GM12878 (cell line): Measurements from ENCODE around the gene ADAMTSL3. TPM values are rescaled to one million over a fixed set of nuclear protein-coding genes. Genes with fewer than 3 reads are reported as not detected.

Experiments
- ATAC-seq: fragments of 200-7000 bp; cut with Tn5 transposase; 3 replicates; pipeline ENCODE4 v1.9.1; 2020; ENCODE audit warnings: mild to moderate bottlenecking, moderate library complexity
- BruUV-seq: library from RNA; stranded (reverse); fragments of 400-500 nt; replicated peaks from 2 replicates; lab custom pipeline; 2021; lab: Mats Ljungman, UMichigan
- CTCF ChIA-PET: fragments of 300-600 bp; sonication (Branson Sonifier 250); formaldehyde crosslinking; extraction: SDS; loops from one replicate; lab custom pipeline; 2021; ENCODE audit warnings: inconsistent platforms; lab: Yijun Ruan, JAX
- POLR2A ChIA-PET: fragments of 350-600 bp; formaldehyde crosslinking; extraction: SDS; loops from one replicate; lab custom pipeline; 2021; ENCODE audit warnings: inconsistent platforms; lab: Charles Lee
- RAD21 ChIA-PET: fragments of 300-600 bp; sonication (Branson Sonifier 250); formaldehyde crosslinking; loops from one replicate; lab custom pipeline; 2023; ENCODE audit warnings: antibody characterized with exemption; ENCODE audit not compliant: unreplicated experiment; lab: Charles Lee
- SMC1A ChIA-PET: fragments of 300-600 bp; sonication (Branson Sonifier 250); formaldehyde crosslinking; loops from one replicate; lab custom pipeline; 2023; ENCODE audit not compliant: unreplicated experiment, uncharacterized antibody; lab: Charles Lee
- DNase-seq: peaks from one replicate; pipeline ENCODE4 v3.0.0-alpha.2; 2011; ENCODE audit warnings: low read depth, low spot score
- FAIRE-seq: peaks from 3 replicates; lab custom pipeline; 2011; peaks lifted over from hg19 to GRCh38; lab: Jason Lieb, UNC
- H2AFZ ChIP-seq: 2 replicates; pipeline ENCODE4 v1.6.0; 2011; ENCODE audit warnings: low read depth, low read length, control low read depth; ENCODE audit not compliant: control insufficient read depth
- H3K27ac ChIP-seq: 2 replicates; pipeline ENCODE4 v1.5.1; 2011; ENCODE audit warnings: control low read depth; ENCODE audit not compliant: control insufficient read depth, insufficient read depth
- H3K27me3 ChIP-seq, 2 experiments: replicated peaks in 1 of 2; 2 replicates each; pipeline versions ENCODE4 v1.6.0 to v1.6.1; 2011; ENCODE audit warnings: low read length in 1 of 2; ENCODE audit not compliant: control insufficient read depth in 2 of 2, insufficient read depth in 2 of 2
- H3K36me3 ChIP-seq, 2 experiments: 2 replicates each; pipeline ENCODE4 v1.5.1; 2011; ENCODE audit warnings: low read length in 1 of 2; ENCODE audit not compliant: control insufficient read depth in 2 of 2, insufficient read depth in 2 of 2
- H3K4me1 ChIP-seq: 2 replicates; pipeline ENCODE4 v1.6.1; 2011; ENCODE audit warnings: mild to moderate bottlenecking, low read length, moderate library complexity, mixed read lengths; ENCODE audit not compliant: control insufficient read depth, insufficient read depth
- H3K4me2 ChIP-seq: 2 replicates; pipeline ENCODE4 v1.6.0; 2011; ENCODE audit warnings: control low read depth; ENCODE audit not compliant: control insufficient read depth, insufficient read depth
- H3K4me3 ChIP-seq: fragments of 200-600 bp; sonication (generic); 2 replicates; pipeline ENCODE4 v1.5.1; 2016
- H3K79me2 ChIP-seq: 2 replicates; pipeline ENCODE4 v1.6.0; 2011; ENCODE audit warnings: low read length; ENCODE audit not compliant: control insufficient read depth, insufficient read depth
- H3K9ac ChIP-seq: 2 replicates; pipeline ENCODE4 v1.8.0; 2011; ENCODE audit warnings: low read length, control low read depth, mixed read lengths; ENCODE audit not compliant: control insufficient read depth, insufficient read depth
- H3K9me3 ChIP-seq: replicated peaks from 3 replicates; pipeline ENCODE4 v1.5.1; 2011; ENCODE audit warnings: mild to moderate bottlenecking, low read length; ENCODE audit not compliant: control insufficient read depth, insufficient read depth
- H4K20me1 ChIP-seq: 2 replicates; pipeline ENCODE4 v1.6.0; 2011; ENCODE audit not compliant: control insufficient read depth, insufficient read depth
- CHD2 ChIP-seq: IDR thresholded peaks from 2 replicates; pipeline ENCODE4 v1.6.1; 2011; ENCODE audit warnings: low read depth, low read length, improper control_type of control experiment, borderline replicate concordance
- HCFC1 ChIP-seq: fragments of 150-350 bp; IDR thresholded peaks from 2 replicates; pipeline ENCODE4 v1.6.1; 2014; ENCODE audit warnings: low read length
- IKZF2 ChIP-seq, 2 experiments: fragments of 450-650 bp; IDR thresholded peaks; 2 replicates each; pipeline ENCODE4 v1.6.1; 2017; ENCODE audit warnings: mild to moderate bottlenecking in 2 of 2, moderate library complexity in 2 of 2
- MXI1 ChIP-seq: fragments of 150-350 bp; IDR thresholded peaks from 2 replicates; pipeline ENCODE4 v1.6.1; 2011; ENCODE audit warnings: low read depth, mild to moderate bottlenecking, inconsistent platforms, low read length, improper control_type of control experiment
- NRF1 ChIP-seq: conservative IDR thresholded peaks from 2 replicates; pipeline ENCODE4 v1.6.1; 2011; ENCODE audit warnings: mild to moderate bottlenecking, low read depth, low read length, improper control_type of control experiment
- SIN3A ChIP-seq: IDR thresholded peaks from 2 replicates; pipeline ENCODE4 v1.6.1; 2012; ENCODE audit warnings: low read depth, low read length, improper control_type of control experiment
- SMAD1 ChIP-seq: fragments of 450-650 bp; IDR thresholded peaks from 2 replicates; pipeline ENCODE4 v1.6.1; 2018; ENCODE audit warnings: mild to moderate bottlenecking, low read depth; ENCODE audit not compliant: partially characterized antibody
- SMAD5 ChIP-seq: IDR thresholded peaks from 2 replicates; pipeline ENCODE4 v1.6.1; 2016; ENCODE audit warnings: antibody characterized with exemption, low read depth
- SPI1 ChIP-seq: IDR thresholded peaks from 2 replicates; pipeline ENCODE4 v1.6.1; 2011; ENCODE audit warnings: low read depth, mild to moderate bottlenecking, low read length, moderate library complexity, borderline replicate concordance; ENCODE audit not compliant: insufficient read depth
- SREBF1 ChIP-seq: IDR thresholded peaks from 2 replicates; pipeline ENCODE4 v1.6.1; 2012; ENCODE audit warnings: mild to moderate bottlenecking, low read length
- SUPT20H ChIP-seq: IDR thresholded peaks from 2 replicates; pipeline ENCODE4 v1.6.1; 2011; ENCODE audit warnings: low read depth, mild to moderate bottlenecking, low read length, moderate library complexity, borderline replicate concordance; ENCODE audit not compliant: control insufficient read depth
- TBL1XR1 ChIP-seq: IDR thresholded peaks from 2 replicates; pipeline ENCODE4 v1.6.1; 2012; ENCODE audit warnings: low read depth, low read length, improper control_type of control experiment
- ZBTB11 ChIP-seq: fragments of 450-650 bp; formaldehyde crosslinking; IDR thresholded peaks from 2 replicates; pipeline ENCODE4 v1.5.0; 2022; ENCODE audit warnings: mild to moderate bottlenecking, missing genetic modification characterization
- ZNF24 ChIP-seq: fragments of 450-650 bp; IDR thresholded peaks from 2 replicates; pipeline ENCODE4 v1.6.1; 2017; ENCODE audit warnings: antibody characterized with exemption, mild to moderate bottlenecking
- WGBS: methylation state at CpG from one replicate; pipeline ENCODE4 v1.1.6; 2016; ENCODE audit warnings: low lambda C conversion rate; ENCODE audit not compliant: insufficient replicate concordance, insufficient coverage; ENCODE audit errors: missing lambda C conversion rate; 5-methylcytosine and 5-hydroxymethylcytosine counted together
- in situ Hi-C: fragments of 300-500 bp; cut with MboI; formaldehyde crosslinking; loops from 9 replicates; pipeline ENCODE4 v1.14.3; 2018; ENCODE audit warnings: mixed read lengths
- intact Hi-C: fragments of 100-400 bp; cut with micrococcal nuclease; formaldehyde crosslinking; loops from one replicate; pipeline ENCODE4 v1.14.2; 2022; ENCODE audit not compliant: unreplicated experiment
- polyA plus RNA-seq, 11 experiments: library from polyadenylated mRNA; depleted of rRNA in 4 of 11; unstranded in 6 of 11; stranded (reverse) in 5 of 11; fragments of >200 nt; fragmentation: Nextera tagmentation in 4 of 11; fragmentation: Illumina TruSeq in 1 of 11; extraction: Ambion mirVana in 4 of 11; extraction: Trizol in 1 of 11; gene quantifications; 1 replicate in 1 of 11; 2 replicates in 10 of 11; pipeline versions ENCODE4 v1.2.1 to v1.2.3, GENCODE V29; 2011 to 2016; ENCODE audit warnings: inconsistent platforms in 2 of 11, missing spikeins in 2 of 11, low read depth in 1 of 11
- total RNA-seq, 4 experiments: library from RNA; depleted of rRNA in 3 of 4; stranded (reverse); fragments of >200 nt in 3 of 4; fragmentation: Illumina TruSeq in 1 of 4; extraction: Trizol in 1 of 4; gene quantifications; 2 replicates each; pipeline versions ENCODE4 v1.2.1 to v1.2.3, GENCODE V29; 2013 to 2021
- TF ChIP-seq, protein P1 (sequence below): fragments of 450-650 bp; IDR thresholded peaks from 2 replicates; pipeline ENCODE4 v1.6.1; 2017; ENCODE audit warnings: borderline replicate concordance

Gene ADAMTSL3
- total and polyA plus RNA-seq, 10 of the 15 experiments (the other 5 are each of a cell fraction or from before 2014, with no cell fraction given) = 0.01 to 0.28 (median 0.13) TPM

DNA sequence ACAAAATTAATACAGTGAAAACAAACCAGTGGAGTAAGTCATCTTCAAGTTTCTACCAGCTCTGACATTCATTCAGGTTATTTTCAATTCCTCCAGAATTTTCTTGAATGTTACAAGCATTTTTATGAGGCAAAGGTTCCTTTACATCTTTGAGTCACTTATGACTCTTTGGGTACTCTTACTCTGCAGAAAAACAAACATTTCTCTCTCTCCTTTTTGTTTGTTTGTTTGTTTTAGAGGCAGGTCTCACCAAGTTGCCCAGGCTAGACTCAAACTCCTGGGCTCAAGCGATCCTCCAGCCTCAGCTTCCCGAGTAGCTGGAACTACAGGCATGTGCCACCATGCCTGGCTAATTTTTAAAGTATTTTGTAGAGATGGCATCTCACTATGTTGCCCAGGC, 233.5 kb downstream of the ADAMTSL3 start:
- no peaks in the 10 kb centered on the region for H3K9me3 ChIP-seq
- H3K79me2 ChIP-seq = no peaks in the 10 kb centered on the region
- SMC1A ChIA-PET = interaction anchor here (1.6 kb wide), 1 partner anchor 87 kb away, joined by 5 read pairs; no protein-coding TSS in a partner anchor
- DNase-seq (no peak), FAIRE-seq (no peak), ATAC-seq (no peak)
- no peak overlapping the region for H2AFZ ChIP-seq
- no peak overlapping the region for H3K27ac ChIP-seq
- H3K36me3 ChIP-seq = no peaks in the 10 kb centered on the region
- no TSS peak for BruUV-seq
- TF ChIP-seq SREBF1 (no peak), MXI1 (no peak), CHD2 (no peak), SMAD1 (no peak), TBL1XR1 (no peak), HCFC1 (no peak), IKZF2 (IDR thresholded peaks at IDR 0.05) (no peak)
- POLR2A ChIA-PET = interaction anchor here (0.8 kb wide), 1 partner anchor 29 kb away, joined by 3 read pairs; no protein-coding TSS in a partner anchor
- H3K4me2 ChIP-seq = no peak overlapping the region
- H3K27me3 ChIP-seq = no peaks in the 10 kb centered on the region
- H3K4me3 ChIP-seq = no peak overlapping the region
- CTCF ChIA-PET = no interaction called here
- H3K4me1 ChIP-seq = peaks cover 3% of the 10 kb centered on the region; the same call in 1 of the 2 replicates
- RAD21 ChIA-PET = no interaction called here
- H4K20me1 ChIP-seq = no peaks in the 10 kb centered on the region
- H3K9ac ChIP-seq = no peak overlapping the region
- 56% methylated on average over 2 of the region's 2 CpGs for WGBS
- in situ Hi-C loops (no loop called here), intact Hi-C loops (no loop called here)

GRCh38 chr15:83887961-83888360, 234.0 kb downstream of the ADAMTSL3 start:
- ChIA-PET SMC1A (interaction anchor here (0.6 to 1.6 kb wide), 2 partner anchors 12 to 86 kb away, joined by 3 to 5 read pairs; no protein-coding TSS in a partner anchor), CTCF (no interaction called here), RAD21 (no interaction called here), POLR2A (interaction anchor here (0.8 kb wide), 1 partner anchor 28 kb away, joined by 3 read pairs; no protein-coding TSS in a partner anchor)
- BruUV-seq = no TSS peak
- Histone ChIP-seq H3K36me3 (no peaks in the 10 kb centered on the region), H3K9me3 (no peaks in the 10 kb centered on the region), H3K27ac (no peak overlapping the region), H3K9ac (no peak overlapping the region), H3K4me2 (no peak overlapping the region), H3K27me3 (no peaks in the 10 kb centered on the region), H3K4me3 (no peak overlapping the region), H4K20me1 (no peaks in the 10 kb centered on the region), H3K79me2 (no peaks in the 10 kb centered on the region), H3K4me1 (peaks cover 3% of the 10 kb centered on the region; the same call in 1 of the 2 replicates), H2AFZ (no peak overlapping the region)
- FAIRE-seq = no peak
- ATAC-seq = no peak
- WGBS = 17% methylated on average over 2 of the region's 2 CpGs
- in situ Hi-C loops (no loop called here), intact Hi-C loops (no loop called here)
- DNase-seq = no peak
- TF ChIP-seq SIN3A (no peak), ZBTB11 (CRISPR knock-in tag) (no peak), SMAD5 (no peak), SUPT20H (no peak), SPI1 (no peak), ZNF24 (no peak), NRF1 (no peak)
- TF ChIP-seq, protein P1, sequence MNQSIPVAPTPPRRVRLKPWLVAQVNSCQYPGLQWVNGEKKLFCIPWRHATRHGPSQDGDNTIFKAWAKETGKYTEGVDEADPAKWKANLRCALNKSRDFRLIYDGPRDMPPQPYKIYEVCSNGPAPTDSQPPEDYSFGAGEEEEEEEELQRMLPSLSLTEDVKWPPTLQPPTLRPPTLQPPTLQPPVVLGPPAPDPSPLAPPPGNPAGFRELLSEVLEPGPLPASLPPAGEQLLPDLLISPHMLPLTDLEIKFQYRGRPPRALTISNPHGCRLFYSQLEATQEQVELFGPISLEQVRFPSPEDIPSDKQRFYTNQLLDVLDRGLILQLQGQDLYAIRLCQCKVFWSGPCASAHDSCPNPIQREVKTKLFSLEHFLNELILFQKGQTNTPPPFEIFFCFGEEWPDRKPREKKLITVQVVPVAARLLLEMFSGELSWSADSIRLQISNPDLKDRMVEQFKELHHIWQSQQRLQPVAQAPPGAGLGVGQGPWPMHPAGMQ = no peak
